Metanephros (tissue), 2 donors: ENCODE results near the gene SIGLECL1. TPM values are rescaled to one million over a fixed set of nuclear protein-coding genes. Genes with fewer than 3 reads are reported as not detected.

Experiments
- small RNA-seq: library from RNA; depleted of rRNA; stranded (forward); fragments of <200 nt; gene quantifications from one replicate; pipeline ENCODE3, GENCODE V24; 2014; ENCODE audit warnings: low replicate concordance
- total RNA-seq: library from RNA; depleted of rRNA; stranded (reverse); fragments of >200 nt; gene quantifications from one replicate; pipeline ENCODE4 v1.2.3, GENCODE V29; 2014

The SIGLECL1 gene
- total RNA-seq = not detected

DNA sequence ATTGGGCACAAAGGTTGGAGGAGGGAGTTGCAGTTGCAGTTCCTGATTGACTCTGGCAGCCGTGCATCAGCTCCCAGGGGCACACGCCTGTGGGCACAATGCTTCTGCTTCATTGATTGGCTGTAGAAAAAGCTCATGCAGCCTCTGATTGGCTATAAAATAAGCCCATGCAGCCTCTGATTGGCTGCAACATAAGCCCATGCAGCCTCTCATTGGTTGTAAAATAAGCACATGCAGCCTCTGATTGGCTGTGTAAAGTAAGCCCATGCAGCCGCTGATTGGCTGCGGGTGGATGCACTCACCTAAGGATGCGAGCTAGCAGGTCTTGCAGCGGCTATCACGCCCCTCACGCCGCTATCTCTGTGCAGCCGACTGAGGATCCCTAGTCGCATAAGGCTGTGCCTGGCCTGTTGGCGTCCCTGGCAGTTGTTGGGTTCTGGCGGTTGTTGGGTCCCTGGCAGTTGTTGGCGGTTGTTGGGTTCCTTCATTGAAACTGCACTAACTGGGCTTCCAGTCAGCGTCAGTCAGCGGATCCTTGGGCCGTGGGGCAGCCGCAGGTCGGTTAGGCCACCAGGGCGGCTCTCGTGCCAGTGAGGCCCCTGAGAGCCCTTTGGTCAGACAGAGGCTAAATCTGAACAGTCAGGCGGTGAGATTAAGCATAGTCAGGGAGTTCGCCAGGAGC is at the start of gene SIGLECL1:
Gene SIGLECL1, plus strand, starts transcription at position 295 of the 682 bp plus-strand sequence. CDS start 12,993 bp downstream, outside the sequence.

GRCh38 chr19:51224898-51225393 is 25.9 kb upstream of the SIGLECL1 start, which contains the start of gene CD33:
Gene CD33, plus strand, starts transcription at chr19:51225080. Its CDS starts 39 bp downstream, at chr19:51225119.

GRCh38 chr19:51311351-51312257 is 60.7 kb downstream of the SIGLECL1 start, which contains the start of gene IGLON5:
Gene IGLON5, plus strand, starts transcription at chr19:51311644. Its CDS starts 204 bp downstream, at chr19:51311848.

Small RNAs within 50 kb of the gene (small RNA-seq; reads per million reads assigned to genes)
- gene MIR8074 = not detected

Other genes with a start within 250 kb of the SIGLECL1 start
- 3.3 TPM for gene KLK8, start 249.5 kb upstream of the SIGLECL1 start, total RNA-seq
- gene KLK10, start 231.4 kb upstream of the SIGLECL1 start, total RNA-seq = 0.76 TPM
- not detected for gene KLK11, start 224.5 kb upstream of the SIGLECL1 start, total RNA-seq
- gene KLK12, start 216.1 kb upstream of the SIGLECL1 start, total RNA-seq = not detected
- 0.35 TPM for gene KLK13, start 186.0 kb upstream of the SIGLECL1 start, total RNA-seq
- 0.18 TPM for gene KLK14, start 168.2 kb upstream of the SIGLECL1 start, total RNA-seq
- 6.5 TPM for gene CTU1, start 142.7 kb upstream of the SIGLECL1 start, total RNA-seq
- gene SIGLEC9, start 126.2 kb upstream of the SIGLECL1 start, total RNA-seq = 2.6 TPM
- 1.5 TPM for gene SIGLEC7, start 108.8 kb upstream of the SIGLECL1 start, total RNA-seq
- gene CD33, start 26.0 kb upstream of the SIGLECL1 start, total RNA-seq = 3.9 TPM
- 1.6 TPM for gene IGLON5, start 60.6 kb downstream of the SIGLECL1 start, total RNA-seq
- 1.5 TPM for gene VSIG10L, start 91.1 kb downstream of the SIGLECL1 start, total RNA-seq
- 70.2 TPM for gene ETFB, start 115.3 kb downstream of the SIGLECL1 start, total RNA-seq
- not detected for gene CLDND2, start 117.9 kb downstream of the SIGLECL1 start, total RNA-seq
- 7.2 TPM for gene NKG7, start 121.6 kb downstream of the SIGLECL1 start, total RNA-seq
- gene LIM2, start 136.9 kb downstream of the SIGLECL1 start, total RNA-seq = not detected
- gene C19orf84, start 139.5 kb downstream of the SIGLECL1 start, total RNA-seq = 0.23 TPM
- 2.4 TPM for gene SIGLEC10, start 166.6 kb downstream of the SIGLECL1 start, total RNA-seq
- 0.06 TPM for gene SIGLEC8, start 207.4 kb downstream of the SIGLECL1 start, total RNA-seq
- gene CEACAM18, start 227.5 kb downstream of the SIGLECL1 start, total RNA-seq = not detected